Suprapubic skin (tissue), 4 donors: ENCODE results near the gene TTC1. TPM values are rescaled to one million over a fixed set of nuclear protein-coding genes. Genes with fewer than 3 reads are reported as not detected.
"Not testable (repeated sequence)": the region's sequence is repeated elsewhere in the genome, so short reads cannot be mapped to it uniquely, and the experiment has no call there.

Experiments
- DNase-seq, 2 donors: peaks; one replicate each; pipeline ENCODE4 v3.0.0-alpha.2; 2019; ENCODE audit warnings: low spot score in 2 of 2
- H3K27ac ChIP-seq: fragments of 200-600 bp; sonication (generic); one replicate; pipeline ENCODE4 v1.5.1; 2019
- H3K27me3 ChIP-seq: fragments of 200-600 bp; sonication (generic); one replicate; pipeline ENCODE4 v1.5.1; 2019
- H3K36me3 ChIP-seq: fragments of 200-600 bp; sonication (generic); one replicate; pipeline ENCODE4 v1.5.1; 2019
- H3K4me1 ChIP-seq: fragments of 200-600 bp; sonication (generic); one replicate; pipeline ENCODE4 v1.5.1; 2019
- H3K4me3 ChIP-seq: fragments of 200-600 bp; sonication (generic); one replicate; pipeline ENCODE4 v1.5.1; 2019; ENCODE audit warnings: mild to moderate bottlenecking
- H3K9me3 ChIP-seq: fragments of 200-600 bp; sonication (generic); one replicate; pipeline ENCODE4 v1.5.1; 2019
- CTCF ChIP-seq, 2 donors: fragments of 200-600 bp in 1 of 2; fragments of 450-650 bp in 1 of 2; sonication (generic) in 1 of 2; IDR thresholded peaks; one replicate each; pipeline ENCODE4 v1.5.1; 2016 to 2019; ENCODE audit warnings: antibody characterized with exemption in 2 of 2, mild to moderate bottlenecking in 1 of 2, moderate library complexity in 1 of 2
- EP300 ChIP-seq: sonication (generic); formaldehyde crosslinking; IDR thresholded peaks from one replicate; pipeline ENCODE4 v1.6.1; 2017; ENCODE audit warnings: antibody characterized with exemption
- POLR2A ChIP-seq, 2 donors: fragments of 450-650 bp; IDR thresholded peaks; one replicate each; pipeline ENCODE4 v1.6.1; 2017; ENCODE audit warnings: antibody characterized with exemption in 2 of 2, mild to moderate bottlenecking in 2 of 2, moderate library complexity in 2 of 2
- POLR2AphosphoS5 ChIP-seq, 3 donors: sonication (generic); formaldehyde crosslinking; IDR thresholded peaks; one replicate each; pipeline ENCODE4 v1.6.1; 2017; ENCODE audit warnings: antibody characterized with exemption in 3 of 3
- WGBS: methylation state at CpG from one replicate; pipeline ENCODE4 v1.1.5; 2018; 5-methylcytosine and 5-hydroxymethylcytosine counted together
- total RNA-seq, 4 donors: library from RNA; depleted of rRNA; stranded (reverse); fragments of >200 nt; gene quantifications; one replicate each; pipeline ENCODE4 v1.1.0, GENCODE V29; 2016

The TTC1 gene
- total RNA-seq, 4 donors from 2014 or later: 26.1 to 39.1 (median 30.5) TPM

GRCh38 chr5:160064417-160064810 is 55.5 kb downstream of the TTC1 start:
- peaks cover 12% of the 10 kb centered on the region for H3K36me3 ChIP-seq
- no peak for DNase-seq
- H3K9me3 ChIP-seq: no peaks in the 10 kb centered on the region
- peak overlapping the region; percentile 79 for H3K27ac ChIP-seq
- TF ChIP-seq POLR2AphosphoS5 (IDR thresholded peaks at IDR 0.05): no peak
- no peak for TF ChIP-seq EP300
- TF ChIP-seq POLR2A (IDR thresholded peaks at IDR 0.05): no peak
- no peak for TF ChIP-seq CTCF (IDR thresholded peaks at IDR 0.05)
- H3K4me1 ChIP-seq: peaks cover 33% of the 10 kb centered on the region
- no peaks in the 10 kb centered on the region for H3K27me3 ChIP-seq
- no peak overlapping the region for H3K4me3 ChIP-seq
- WGBS: 50% methylated on average over 1 of the region's 1 CpG

GRCh38 chr5:160064995-160065614 is 56.2 kb downstream of the TTC1 start:
- Histone ChIP-seq H3K4me1 (peaks cover 33% of the 10 kb centered on the region), H3K36me3 (peaks cover 8% of the 10 kb centered on the region), H3K27ac (peak overlapping the region; percentile 79), H3K27me3 (no peaks in the 10 kb centered on the region), H3K9me3 (no peaks in the 10 kb centered on the region), H3K4me3 (no peak overlapping the region)
- 58% methylated on average over 9 of the region's 9 CpGs for WGBS
- no peak for TF ChIP-seq POLR2AphosphoS5 (IDR thresholded peaks at IDR 0.05)
- no peak for TF ChIP-seq POLR2A (IDR thresholded peaks at IDR 0.05)
- no peak for TF ChIP-seq EP300
- DNase-seq: no peak

- not testable (repeated sequence) for H3K9me3 ChIP-seq, H3K27me3 ChIP-seq, H3K36me3 ChIP-seq, H3K4me3 ChIP-seq, H3K27ac ChIP-seq, DNase-seq
- WGBS: 78% methylated on average over 5 of the region's 5 CpGs
- H3K4me1 ChIP-seq: peaks cover 27% of the 10 kb centered on the region
These were observed 60.2 kb downstream of the TTC1 start for GRCh38 chr5:160069120-160069519.

- no peak for TF ChIP-seq CTCF (IDR thresholded peaks at IDR 0.05)
- TF ChIP-seq POLR2AphosphoS5 (IDR thresholded peaks at IDR 0.05): no peak
- no peak for TF ChIP-seq EP300
- no peak for TF ChIP-seq POLR2A (IDR thresholded peaks at IDR 0.05)
- DNase-seq: no peak
- Histone ChIP-seq H3K27ac (no peak overlapping the region), H3K4me3 (no peak overlapping the region), H3K36me3 (no peaks in the 10 kb centered on the region), H3K4me1 (peaks cover 10% of the 10 kb centered on the region), H3K9me3 (no peaks in the 10 kb centered on the region), H3K27me3 (no peaks in the 10 kb centered on the region)
- WGBS: 44% methylated on average over 8 of the region's 8 CpGs
These were observed 62.6 kb downstream of the TTC1 start for GRCh38 chr5:160071516-160071915.

GRCh38 chr5:160071916-160072315 is 63.0 kb downstream of the TTC1 start:
- Histone ChIP-seq H3K27me3 (no peaks in the 10 kb centered on the region), H3K36me3 (no peaks in the 10 kb centered on the region), H3K4me1 (peaks cover 10% of the 10 kb centered on the region), H3K4me3 (no peak overlapping the region), H3K27ac (no peak overlapping the region), H3K9me3 (no peaks in the 10 kb centered on the region)
- TF ChIP-seq CTCF (IDR thresholded peaks at IDR 0.05): no peak
- TF ChIP-seq POLR2AphosphoS5 (IDR thresholded peaks at IDR 0.05): no peak
- TF ChIP-seq EP300: no peak
- no peak for TF ChIP-seq POLR2A (IDR thresholded peaks at IDR 0.05)
- no peak for DNase-seq
- WGBS: 47% methylated on average over 2 of the region's 2 CpGs

GRCh38 chr5:160075073-160075472 is 66.1 kb downstream of the TTC1 start:
- TF ChIP-seq POLR2AphosphoS5 (IDR thresholded peaks at IDR 0.05): no peak
- TF ChIP-seq POLR2A (IDR thresholded peaks at IDR 0.05): no peak
- no peak for TF ChIP-seq EP300
- no peak for TF ChIP-seq CTCF (IDR thresholded peaks at IDR 0.05)
- Histone ChIP-seq H3K36me3 (peaks cover 7% of the 10 kb centered on the region), H3K27me3 (no peaks in the 10 kb centered on the region), H3K4me1 (peaks cover 10% of the 10 kb centered on the region), H3K9me3 (no peaks in the 10 kb centered on the region), H3K27ac (no peak overlapping the region), H3K4me3 (no peak overlapping the region)
- no peak for DNase-seq
